Adipose tissue (tissue), 3 donors: Measurements from ENCODE around the gene ATP11C. TPM values are rescaled to one million over a fixed set of nuclear protein-coding genes. Genes with fewer than 3 reads are reported as not detected.

Experiments
- H3K27ac ChIP-seq: one replicate; pipeline ENCODE4 v1.5.1; 2013; ENCODE audit warnings: low read depth, low read length
- WGBS, 3 donors: extraction: QIAGEN DNeasy Blood & Tissue Kit; methylation state at CpG; one replicate each; pipeline ENCODE4 v1.1.7; 2013; 5-methylcytosine and 5-hydroxymethylcytosine counted together
- polyA plus RNA-seq, 3 donors: library from polyadenylated mRNA; stranded (reverse); fragments of 200-250 nt; gene quantifications; one replicate each; pipeline ENCODE4 v1.2.3, GENCODE V29; 2013
- donor health status: healthy with polysubstance abuse.
- donor health status: Bipolar disorder and iron deficiency.
- donor health status: healthy.

The ATP11C gene
- polyA plus RNA-seq, 3 donors, result 3.7 to 13.0 (median 8.4) TPM

DNA sequence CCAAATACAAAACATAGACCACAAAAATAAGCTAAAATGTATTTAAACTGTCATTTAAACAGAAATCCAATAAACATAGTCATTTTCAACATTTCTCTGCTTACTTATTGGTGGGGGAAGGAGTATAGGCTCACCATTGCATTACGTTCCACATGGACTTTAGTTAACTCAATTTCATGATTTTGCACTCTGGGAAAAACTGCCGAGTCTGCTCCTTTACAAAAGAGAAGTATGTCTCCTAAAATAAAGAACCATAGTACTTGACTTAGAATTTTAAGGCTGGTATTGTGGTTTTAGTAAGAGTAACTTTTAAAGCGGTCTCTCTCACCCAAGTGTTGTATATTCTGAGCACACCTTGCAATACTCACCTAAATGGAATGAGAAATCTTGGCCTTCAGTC is 149.8 kb downstream of the ATP11C start:
- WGBS, 3 donors, result 85 to 96% (median 86%) methylated on average over 3 of the region's 3 CpGs
- H3K27ac ChIP-seq, result no peak overlapping the region

DNA sequence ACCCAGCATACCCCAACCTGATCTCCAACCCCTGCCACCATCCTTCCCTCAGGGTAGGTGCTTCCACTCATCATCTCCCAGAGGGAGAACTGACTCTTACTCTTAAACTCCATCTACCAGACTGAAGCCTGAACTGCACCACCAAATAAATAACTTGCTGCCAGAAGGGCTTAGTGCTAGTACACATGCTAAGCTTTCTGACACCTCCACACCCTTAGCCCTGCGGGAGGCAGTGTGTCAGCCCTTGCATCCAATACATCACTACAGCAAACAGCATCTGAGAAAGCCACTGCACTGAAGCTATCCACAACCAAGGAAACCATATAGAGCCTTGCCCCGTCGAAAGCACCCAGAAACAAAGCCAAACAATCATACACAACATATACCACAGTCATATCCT is 156.3 kb downstream of the ATP11C start:
- WGBS, 3 donors, result 94 to 97% (median 97%) methylated on average over 3 of the region's 3 CpGs
- H3K27ac ChIP-seq, result no peak overlapping the region

DNA sequence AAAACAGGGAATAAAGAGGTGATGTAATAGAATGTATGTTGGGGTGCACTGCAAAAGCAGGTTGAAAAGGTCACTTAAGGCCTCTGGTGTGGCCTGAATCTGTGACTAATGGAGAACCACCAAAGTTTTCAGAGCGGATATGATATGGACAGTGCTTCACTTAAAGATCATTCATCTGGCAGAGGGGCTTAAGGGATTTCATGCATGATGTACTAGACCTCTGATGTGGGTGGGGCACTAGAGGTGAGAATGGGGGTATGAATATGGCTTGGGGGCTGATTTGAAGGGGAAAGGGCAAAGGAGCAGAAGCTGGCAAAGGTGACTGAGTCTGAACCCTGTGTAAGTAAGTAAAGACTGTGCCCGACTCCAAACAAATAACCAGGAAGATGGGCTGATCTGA is 162.5 kb downstream of the ATP11C start:
- 90 to 98% (median 94%) methylated on average over 2 of the region's 2 CpGs for WGBS, 3 donors
- H3K27ac ChIP-seq, result no peak overlapping the region

DNA sequence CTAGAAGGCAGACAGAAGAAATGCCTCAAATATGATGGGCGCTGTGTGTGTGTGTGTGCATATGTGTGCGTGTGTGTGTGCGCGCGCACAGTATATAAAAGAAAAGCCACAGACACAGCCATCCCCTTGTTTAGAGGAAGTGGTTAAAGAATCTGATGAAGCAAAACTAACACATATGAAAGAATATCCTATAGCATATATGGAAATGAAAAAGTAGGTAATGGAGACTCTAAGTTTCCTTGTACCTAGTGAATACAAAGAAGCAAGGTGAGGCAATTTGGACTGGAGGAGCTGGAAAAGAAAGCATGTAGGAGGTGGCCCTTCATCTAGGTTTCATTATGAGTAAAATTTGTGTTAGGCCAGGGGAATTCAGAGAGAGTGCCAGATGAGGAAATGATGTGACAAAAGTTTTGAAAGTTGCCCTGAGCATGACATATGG is 166.3 kb downstream of the ATP11C start:
- 65 to 97% (median 70%) methylated on average over 5 of the region's 5 CpGs for WGBS, 3 donors
- H3K27ac ChIP-seq, result no peak overlapping the region

DNA sequence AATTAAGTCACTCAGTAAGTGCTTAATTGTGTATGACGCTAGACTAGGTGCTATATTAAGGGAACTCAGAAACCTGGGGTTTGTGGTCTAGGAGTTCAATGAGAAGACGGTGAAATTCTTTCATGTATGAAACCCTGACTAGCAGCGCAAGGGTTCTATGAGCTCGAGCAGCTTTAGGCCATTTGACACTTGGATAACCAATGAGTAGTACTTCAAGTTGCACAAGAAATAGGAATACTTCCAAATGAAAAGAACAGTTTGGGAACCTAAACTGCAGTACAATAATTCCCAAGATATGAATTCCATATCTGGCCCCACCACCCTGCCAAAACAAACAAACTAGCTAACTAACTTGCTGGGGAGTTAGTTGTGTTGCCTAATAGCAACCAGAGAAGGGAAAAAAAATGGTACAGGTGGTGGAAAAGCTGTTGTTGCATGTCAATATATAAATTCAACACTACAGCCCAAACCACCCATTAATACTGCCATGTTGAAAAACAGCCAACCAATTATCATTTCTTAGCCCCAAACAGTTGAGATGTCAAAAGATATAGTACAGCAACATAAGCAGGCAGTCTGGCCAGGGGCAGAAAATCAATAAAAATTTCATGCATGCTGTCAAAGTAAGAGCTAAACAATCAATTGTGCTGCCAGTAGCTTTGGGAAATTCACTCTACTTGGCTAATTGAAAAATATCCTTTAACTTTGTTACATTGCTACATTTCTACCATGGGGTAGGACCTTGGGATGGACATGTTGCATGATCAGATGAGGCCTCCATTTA is 170.3 kb downstream of the ATP11C start:
- 37 to 83% (median 75%) methylated on average over 4 of the region's 4 CpGs for WGBS, 3 donors

DNA sequence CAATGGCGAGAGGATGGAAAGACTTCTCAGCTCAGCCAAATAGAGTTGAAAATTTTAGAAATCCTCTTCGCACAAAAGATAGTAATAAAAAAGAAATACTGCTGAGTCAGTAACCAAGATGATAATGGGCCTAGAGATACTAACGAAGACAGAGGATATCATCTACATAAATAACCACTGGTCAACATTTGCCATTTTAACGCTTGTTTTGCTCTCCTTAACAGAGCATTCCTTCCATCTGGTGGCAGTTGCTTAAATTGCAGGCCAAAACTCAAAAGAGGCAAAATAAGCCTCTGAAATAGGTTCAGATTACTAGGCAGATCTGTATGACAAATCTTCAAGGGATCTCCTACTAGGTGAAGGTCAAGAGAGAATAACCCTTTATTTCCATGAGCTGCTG is 173.2 kb downstream of the ATP11C start:
- H3K27ac ChIP-seq, result no peak overlapping the region
- WGBS, 3 donors, result 64 to 87% (median 72%) methylated on average over 4 of the region's 4 CpGs

More for the DNA sequence above, 170.3 kb downstream of the ATP11C start:
- no peak overlapping the region for H3K27ac ChIP-seq

DNA sequence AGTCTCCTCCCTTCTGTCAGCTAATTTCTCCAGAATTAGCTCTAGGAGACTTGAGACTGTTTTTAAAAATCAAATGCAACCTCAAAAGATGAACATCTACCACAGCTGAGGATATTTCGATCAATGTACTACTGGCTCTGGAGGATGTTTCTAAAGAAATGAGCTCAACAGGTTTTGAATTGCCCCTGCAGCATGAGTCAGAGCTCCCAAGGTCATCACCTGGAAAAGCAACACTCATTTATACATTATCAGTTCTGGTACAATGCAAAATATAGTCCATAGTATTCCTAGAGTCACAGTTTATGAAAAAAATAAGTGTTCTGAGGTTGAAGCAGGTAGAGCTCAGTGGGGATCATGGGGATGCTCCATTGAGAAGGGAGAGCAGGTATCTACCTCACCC is 174.0 kb downstream of the ATP11C start:
- WGBS, 3 donors, result 67 to 100% (median 89%) methylated on average over 1 of the region's 1 CpG
- no peak overlapping the region for H3K27ac ChIP-seq

DNA sequence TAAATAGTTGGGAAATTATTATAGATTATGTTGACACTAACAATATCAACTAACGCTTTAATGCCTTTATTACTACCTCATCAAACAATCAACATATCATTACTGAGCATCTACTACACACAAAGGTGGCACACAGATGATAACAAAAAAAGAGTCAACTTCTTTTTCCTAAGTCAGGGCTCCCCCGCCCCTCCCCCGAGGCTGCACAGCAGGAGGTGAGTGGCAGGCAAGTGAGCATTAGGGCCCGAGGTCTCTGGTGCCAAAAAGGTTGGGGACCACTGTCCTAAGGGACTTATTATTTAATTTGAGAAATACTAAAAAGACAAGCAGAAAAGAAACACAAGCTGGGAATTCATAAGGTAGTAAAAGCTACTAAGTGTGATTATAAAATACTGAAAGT is 174.6 kb downstream of the ATP11C start:
- no peak overlapping the region for H3K27ac ChIP-seq
- 66 to 89% (median 87%) methylated on average over 4 of the region's 4 CpGs for WGBS, 3 donors

DNA sequence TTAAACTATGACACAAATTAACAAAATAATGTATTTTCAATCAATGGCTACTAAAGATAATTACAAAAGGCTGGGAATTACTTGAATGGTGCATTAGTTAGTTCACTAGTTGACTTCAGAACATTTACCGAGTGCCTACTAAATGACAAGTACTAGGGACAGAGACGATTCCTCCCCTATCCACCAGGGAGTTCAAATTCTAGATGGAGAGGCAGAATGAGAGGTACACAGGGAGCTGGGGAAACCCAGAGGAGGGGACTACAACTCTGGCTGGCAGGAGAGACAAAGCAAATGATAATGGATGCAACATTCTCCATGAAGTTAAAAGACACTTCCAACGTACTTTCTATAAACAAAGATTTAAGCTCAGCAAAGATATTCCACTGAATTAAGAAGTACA is 181.8 kb downstream of the ATP11C start:
- H3K27ac ChIP-seq, result no peak overlapping the region
- WGBS, 3 donors, result 71 to 90% (median 81%) methylated on average over 3 of the region's 3 CpGs

DNA sequence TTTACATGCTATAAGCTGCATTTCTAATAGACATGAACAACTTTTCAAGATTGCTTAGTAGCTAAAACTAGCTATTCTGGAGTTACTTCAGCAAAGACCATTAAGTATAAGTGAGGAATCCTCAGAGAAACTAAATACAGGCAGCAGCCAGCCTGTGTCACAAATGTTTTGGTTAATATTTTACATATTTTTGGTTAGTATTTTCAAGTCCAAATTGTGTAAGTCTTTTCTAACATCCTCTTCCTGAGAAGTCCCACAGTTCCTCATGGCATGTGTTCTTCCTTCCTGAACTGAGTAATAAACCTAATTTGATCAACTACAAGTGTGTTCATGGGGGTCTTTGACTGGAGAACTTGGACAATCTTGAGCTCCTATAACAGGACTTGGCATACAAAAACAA is 182.5 kb downstream of the ATP11C start:
- no peak overlapping the region for H3K27ac ChIP-seq

DNA sequence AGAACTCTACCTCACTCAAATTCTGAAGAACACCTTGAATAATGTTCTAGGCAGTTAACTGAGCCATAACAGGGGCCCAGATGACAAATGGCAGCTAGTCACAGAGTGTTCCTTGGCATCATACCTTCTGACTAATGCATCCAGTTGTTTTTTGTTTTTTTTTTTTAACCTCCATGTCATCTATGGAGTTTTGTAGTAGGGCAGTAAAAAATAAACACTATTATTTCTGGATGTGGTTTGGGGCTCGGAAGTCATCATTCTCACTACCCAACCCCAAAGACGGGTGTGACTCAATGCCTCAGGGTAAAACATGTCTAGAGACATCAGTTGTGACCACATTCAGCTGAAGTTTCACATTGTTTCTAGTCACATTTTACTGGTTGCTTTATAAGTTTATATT is 193.7 kb downstream of the ATP11C start:
- H3K27ac ChIP-seq, result no peak overlapping the region
- WGBS, 3 donors, result 66 to 96% (median 87%) methylated on average over 2 of the region's 2 CpGs

DNA sequence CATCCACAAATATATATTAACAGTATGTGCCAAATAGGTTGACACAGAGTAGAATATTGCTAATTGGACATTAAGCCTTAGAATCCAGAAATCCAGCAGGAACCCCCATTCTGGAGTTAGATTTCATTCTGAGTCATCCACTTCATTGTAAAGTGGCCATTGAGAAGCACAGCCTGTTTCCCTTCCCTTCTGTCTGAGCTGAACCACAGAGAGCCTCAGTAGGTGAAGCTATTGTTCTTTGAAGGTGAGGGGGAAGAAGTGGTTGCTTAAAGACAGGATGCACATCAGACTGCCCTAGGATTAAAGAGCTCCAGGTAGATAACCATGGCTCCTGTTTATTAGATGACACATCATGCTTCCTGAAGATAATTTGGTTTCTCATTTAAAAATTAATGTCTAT is 194.3 kb downstream of the ATP11C start:
- H3K27ac ChIP-seq, result no peak overlapping the region

DNA sequence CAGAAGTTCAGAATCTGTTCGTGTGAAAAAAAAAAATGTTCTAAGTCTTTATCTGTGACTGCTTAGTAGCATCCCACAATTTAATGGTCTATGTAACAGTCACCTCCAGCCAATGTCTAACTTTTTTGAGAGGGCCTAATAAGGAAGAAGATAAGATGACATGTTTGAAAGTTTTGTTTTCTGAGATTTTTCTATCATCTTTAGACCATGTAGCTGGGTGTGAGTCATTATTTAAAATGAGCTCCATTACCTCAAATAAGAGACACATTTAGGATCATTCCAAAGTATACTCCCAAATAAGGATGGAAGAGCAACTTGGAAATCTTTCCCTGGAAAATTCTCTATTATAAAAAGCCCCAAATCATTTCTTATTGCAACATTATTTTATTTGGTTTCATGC is 196.7 kb downstream of the ATP11C start:
- H3K27ac ChIP-seq, result no peak overlapping the region
- WGBS, 3 donors, result 73 to 86% (median 77%) methylated on average over 1 of the region's 1 CpG

DNA sequence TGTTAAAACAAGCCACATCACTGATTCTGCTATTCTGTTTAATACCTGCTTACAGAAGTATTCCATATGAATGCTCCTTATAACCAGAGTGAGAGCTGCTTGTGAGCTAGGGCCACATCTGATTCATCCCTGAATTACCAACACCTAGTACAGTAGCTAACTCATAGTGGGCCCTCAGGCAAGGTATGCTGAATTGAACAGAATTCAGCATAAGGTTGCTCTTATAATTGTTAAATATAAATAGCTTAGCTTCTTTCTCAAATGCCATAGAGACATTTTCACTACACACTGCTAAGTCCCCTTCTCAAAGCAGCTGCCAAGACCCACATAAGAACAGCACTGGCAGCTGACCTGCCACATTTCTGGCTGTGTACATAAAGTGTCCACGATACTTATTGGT is 197.9 kb downstream of the ATP11C start:
- WGBS, 3 donors, result 89 to 100% (median 93%) methylated on average over 1 of the region's 1 CpG
- H3K27ac ChIP-seq, result no peak overlapping the region

DNA sequence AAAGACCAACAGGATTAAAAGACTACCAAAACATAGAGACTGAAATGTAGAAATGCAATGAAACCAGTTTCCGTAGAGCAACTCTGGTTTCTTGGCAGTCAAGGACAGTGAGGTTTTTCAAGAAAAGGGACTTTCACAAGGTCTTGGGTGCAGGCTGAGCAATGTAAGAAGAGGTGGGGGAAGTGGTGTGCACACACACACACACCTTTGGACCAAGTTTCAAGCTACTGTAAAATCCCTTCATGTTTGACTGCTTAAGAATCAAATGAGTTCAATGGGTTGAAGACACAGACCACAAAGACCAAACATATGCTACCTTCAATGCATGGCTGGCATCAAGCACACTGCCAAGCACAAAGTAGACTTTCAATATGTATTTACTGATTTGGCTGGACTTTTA is 207.1 kb downstream of the ATP11C start:
- no peak overlapping the region for H3K27ac ChIP-seq
- WGBS, 3 donors, result 84 to 90% (median 85%) methylated on average over 1 of the region's 1 CpG

DNA sequence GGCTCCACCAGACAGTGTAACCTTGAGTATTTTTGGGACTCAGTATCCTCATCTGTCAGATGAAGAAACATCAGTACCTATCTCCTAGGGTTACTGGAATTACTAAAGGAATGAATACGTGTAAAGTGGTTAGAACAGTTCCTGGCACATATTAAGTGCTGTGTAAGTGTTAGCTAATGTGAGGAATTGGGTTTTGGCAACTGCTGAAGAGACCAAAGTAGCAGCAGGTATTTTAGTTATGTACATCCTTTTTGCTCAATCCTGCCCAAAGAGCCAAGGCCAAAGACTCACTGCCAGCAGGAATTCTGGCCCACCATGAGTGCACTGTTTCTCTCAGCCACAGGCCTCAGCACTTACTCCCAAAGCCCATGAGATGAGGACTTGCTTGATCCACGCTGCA is 208.2 kb downstream of the ATP11C start:
- H3K27ac ChIP-seq, result no peak overlapping the region

DNA sequence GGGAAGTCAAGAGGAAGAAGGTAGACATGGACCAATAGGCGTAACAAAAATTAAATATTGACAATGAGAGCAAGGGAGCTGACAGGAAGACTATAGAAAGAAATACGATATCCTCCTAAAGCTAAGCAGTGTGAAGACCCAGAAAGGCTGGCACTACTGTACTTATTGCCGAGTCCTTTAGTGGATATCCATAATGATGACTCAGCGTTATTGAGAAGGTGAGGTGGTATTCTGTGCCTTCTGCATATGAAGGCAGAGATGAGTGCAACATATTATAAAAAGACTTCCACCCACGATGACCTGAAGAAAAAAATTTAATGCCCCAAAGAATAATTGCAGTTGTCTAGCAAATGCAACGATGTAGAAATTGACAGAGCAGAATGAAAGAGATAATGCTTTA is 211.9 kb downstream of the ATP11C start:
- 87 to 93% (median 92%) methylated on average over 6 of the region's 6 CpGs for WGBS, 3 donors
- H3K27ac ChIP-seq, result no peak overlapping the region

More for the DNA sequence above, 208.2 kb downstream of the ATP11C start:
- WGBS, 3 donors, result 55 to 100% (median 69%) methylated on average over 2 of the region's 2 CpGs

DNA sequence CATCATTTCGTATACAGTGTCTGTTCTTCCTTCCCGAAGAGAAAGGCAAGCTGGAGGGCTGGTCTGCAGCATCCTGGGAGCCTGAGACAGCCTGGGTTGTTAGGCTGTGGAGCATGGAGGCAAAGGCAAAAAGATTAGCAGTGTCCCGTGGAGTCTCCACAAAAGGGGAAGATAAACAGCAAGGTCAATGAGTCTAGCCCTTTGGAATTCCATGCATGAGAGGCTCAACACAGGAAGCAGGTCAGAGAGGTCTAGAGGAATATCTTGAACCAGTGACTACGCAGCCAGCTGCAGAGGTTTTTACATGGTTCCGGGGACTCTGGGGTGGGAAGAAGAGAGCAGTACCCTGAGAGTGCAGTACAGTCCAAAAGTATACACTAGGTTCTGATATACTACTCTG is 212.7 kb downstream of the ATP11C start:
- WGBS, 3 donors, result 40 to 62% (median 57%) methylated on average over 5 of the region's 5 CpGs

DNA sequence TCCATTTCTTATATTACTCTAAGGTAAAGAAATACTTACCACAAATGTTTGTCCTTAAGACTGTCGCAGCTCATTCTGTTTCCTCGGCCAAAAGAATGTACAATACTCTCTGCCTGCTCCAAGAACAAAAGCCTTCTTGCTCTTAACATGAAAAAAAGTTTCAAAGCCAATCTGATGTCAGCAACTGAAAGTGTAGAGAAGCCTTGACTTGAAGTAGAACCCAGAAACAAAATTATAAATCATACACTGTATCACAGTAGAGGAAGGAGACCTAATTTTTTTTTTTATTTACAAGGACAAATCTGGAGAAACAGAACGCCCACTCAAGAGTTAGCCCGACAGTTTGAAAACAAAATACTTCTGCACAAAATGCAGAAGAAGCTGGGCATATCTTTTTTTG is 224.8 kb downstream of the ATP11C start, which contains the start of gene MCF2:
Gene MCF2, minus strand, starts transcription at position 101 of the 400 bp plus-strand sequence. CDS start 56,423 bp downstream, outside the sequence.
- H3K27ac ChIP-seq, result no peak within 1 kb of the TSS
- WGBS, 3 donors, result 70 to 86% (median 76%) methylated on average over 4 of the region's 4 CpGs

More for the DNA sequence above, 212.7 kb downstream of the ATP11C start:
- H3K27ac ChIP-seq, result no peak overlapping the region

DNA sequence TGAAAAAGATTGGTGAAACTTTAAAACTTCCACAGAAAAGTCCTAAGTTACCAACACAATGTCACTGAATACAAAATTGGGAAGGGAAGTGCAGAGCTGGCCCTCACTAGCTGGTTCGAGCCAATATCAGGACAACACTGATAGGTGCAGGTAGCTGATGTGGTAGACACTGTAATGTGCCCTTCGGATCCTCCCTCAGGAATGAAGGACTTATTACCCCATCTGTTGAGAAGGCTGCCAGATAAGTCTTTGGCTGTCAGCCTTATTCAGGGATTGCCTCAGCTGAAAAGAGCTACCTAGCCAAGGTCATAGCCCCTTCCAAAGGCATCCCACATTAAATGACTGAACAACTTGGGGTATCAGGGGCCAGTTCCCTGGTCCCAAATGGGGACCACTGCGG is 230.2 kb downstream of the ATP11C start:
- WGBS, 3 donors, result 72 to 90% (median 82%) methylated on average over 3 of the region's 3 CpGs

More for the DNA sequence above, 230.2 kb downstream of the ATP11C start:
- no peak overlapping the region for H3K27ac ChIP-seq
